NCI-H2081 (cell line): ENCODE results near the gene PDGFRA.
"Not testable (repeated sequence)": the region's sequence is repeated elsewhere in the genome, so short reads cannot be mapped to it uniquely, and the experiment has no call there.

Source experiments
- DNase-seq, 2 experiments: peaks; one replicate each; lab custom pipeline; 2025; lab: John Stamatoyannopoulos, UW

Gene PDGFRA

DNA sequence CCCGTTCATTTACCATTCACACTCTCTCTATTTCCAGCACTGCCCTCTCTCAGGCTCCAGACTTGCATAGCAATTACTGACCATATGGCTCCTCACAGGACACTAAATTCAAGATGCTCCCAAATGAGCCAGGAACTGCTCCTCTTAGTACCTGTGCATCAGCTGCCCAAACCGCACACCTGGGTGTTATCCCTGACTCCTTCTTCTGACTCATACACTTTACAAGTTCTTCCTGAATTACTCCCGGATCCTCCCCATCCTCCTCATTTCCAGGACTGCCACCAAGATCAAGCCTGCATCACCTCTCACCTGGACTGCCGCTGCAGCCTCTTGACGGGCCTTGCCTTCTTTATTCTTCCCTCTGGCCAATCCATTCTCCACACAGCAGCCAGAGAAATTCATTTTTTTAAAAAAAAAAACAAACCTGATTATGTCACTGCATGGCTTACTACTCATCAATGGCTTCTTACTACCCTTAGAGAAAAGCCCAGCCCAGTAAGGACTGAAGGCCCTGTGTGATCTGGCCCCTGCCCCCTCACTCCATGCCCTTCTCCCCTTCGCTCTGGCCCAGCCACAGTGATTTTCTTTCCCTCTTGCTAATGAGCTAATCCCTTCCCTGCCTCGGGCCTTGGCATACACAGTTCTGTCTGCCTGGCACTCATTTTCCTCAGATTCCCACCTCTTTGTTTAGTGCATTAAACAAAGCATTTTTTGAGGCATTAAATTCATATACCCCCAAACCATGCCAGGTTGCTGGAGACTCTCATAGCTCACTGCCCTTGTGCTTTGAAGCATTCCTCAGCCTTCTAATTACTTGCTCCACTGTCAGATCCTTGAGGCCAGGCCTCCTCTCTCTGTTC lies 92.0 kb downstream of the PDGFRA start:
- DNase-seq: no peak

DNA sequence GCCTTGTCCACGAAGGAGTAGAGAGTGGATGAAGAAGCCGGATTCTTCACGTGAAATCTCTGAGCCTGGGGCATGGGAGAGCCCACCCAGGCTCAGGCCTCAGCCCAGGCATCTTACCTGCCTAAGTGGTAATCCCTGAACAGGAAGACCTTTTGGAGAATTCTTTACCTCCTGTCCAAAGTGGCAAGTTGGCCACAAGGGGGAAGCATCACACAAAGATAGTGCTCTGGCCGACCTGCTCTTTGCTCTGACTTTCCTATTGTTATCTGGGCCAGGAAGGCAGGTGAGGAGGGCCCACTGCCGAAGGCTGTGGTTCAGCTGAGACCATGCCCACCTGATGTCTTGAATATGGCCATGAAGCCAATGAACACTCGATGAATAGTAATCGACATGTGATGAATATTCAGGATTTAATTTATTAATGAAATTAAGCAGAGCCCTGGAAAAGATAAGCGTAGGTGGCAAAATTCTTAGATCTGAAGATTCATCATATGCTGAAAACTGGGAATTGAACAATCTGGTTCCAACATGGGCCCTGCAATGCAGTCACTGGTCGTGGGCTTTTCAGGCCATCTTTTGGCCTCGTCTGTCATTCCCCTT lies 93.8 kb downstream of the PDGFRA start:
- peak; percentile 81 to 87 for DNase-seq

DNA sequence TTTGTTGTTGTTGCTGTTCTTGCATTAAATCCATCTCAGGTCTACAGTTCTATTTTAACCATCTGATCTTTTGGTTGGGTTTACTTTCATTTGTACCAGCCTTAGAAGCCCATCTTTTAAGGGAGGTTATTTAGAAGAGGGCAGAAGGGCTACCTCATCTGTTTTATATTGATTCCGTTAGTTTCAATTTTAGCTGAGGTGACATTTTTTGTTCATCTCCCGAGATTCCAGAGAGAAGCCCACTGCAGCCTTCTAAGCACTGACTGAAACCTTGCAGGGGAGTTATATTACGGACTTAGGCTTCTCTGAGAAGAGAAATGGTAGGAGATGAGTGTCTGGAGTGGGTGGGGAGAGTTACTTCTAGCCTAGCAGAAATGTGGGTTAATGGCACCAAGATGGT lies 101.8 kb downstream of the PDGFRA start:
- DNase-seq: no peak

DNA sequence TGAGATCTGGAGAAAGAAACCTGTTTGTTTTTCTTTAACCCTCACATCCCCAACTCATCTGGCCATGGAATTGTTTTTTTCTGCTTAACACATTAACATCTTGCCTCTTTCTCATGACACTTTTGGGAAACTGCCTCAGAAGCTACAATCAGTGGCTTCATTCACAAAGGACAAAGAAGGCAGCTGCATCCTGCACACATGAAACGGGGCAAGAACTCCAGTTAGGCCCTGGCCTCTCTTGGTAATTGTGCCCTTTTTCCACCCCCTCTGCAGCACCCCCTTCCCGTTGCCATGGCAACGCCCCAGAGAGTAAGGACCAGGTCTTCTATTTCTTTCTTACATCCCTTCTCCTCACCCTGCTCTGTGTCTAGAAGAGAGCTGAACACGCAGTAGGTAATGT lies 103.4 kb downstream of the PDGFRA start:
- DNase-seq: no peak

DNA sequence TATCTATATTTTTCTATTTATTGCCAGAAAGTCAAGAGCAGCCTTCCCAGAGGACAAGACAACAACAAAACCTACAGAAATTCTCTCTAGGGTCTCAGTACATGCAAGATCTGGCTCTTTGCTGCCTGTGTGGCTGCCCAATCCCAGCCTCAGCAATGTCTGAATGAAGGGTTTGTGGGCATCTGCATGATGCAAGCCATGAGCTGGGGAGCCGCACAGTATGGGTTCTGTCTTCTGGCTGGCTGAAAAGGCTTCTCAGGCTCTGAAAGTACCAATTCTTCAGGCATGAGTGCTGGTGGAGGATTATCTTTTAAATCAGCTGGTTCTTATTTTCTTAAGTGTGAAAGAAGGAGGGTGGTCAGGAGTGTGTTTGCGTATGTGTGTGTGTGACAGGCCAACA lies 104.6 kb downstream of the PDGFRA start:
- DNase-seq: no peak

DNA sequence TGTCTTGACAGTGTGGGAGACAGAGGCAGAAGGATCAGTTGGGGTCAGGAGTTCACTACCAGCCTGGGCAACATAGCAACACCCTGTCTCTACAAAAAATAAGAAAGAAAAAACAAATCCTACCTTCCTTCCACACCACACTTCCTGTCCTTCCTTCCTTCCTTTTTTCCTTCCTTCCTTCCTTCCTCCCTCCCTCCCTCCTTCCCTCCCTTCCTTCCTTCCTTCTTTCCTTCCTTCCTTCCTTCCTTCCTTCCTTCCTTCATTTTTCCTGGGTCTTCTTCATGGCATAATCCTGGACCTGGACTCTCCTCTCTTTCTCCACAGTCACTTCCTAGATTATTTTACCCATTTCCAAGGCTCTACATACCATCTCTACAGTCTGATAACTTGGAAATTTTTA lies 105.7 kb downstream of the PDGFRA start:
- DNase-seq: not testable (repeated sequence)

DNA sequence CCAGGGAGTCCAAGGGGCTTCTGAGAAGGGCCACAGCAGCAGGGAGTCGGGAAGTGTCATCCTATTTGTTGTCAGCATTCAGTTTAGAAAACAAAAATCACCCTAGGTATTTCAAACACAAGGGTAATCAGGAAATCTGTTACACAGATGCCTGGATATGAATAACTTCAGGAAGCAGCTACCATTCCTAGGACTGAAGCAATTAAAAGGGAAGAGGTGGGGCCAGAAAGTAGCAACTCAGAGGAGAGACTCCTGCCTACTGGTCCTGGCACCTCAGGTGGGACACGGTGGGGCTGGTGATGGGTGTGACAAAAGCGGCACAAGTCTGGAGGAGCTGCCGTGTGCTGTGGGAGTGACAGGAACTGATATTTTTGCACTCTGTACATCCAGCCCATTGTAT lies 107.9 kb downstream of the PDGFRA start:
- DNase-seq: no peak

DNA sequence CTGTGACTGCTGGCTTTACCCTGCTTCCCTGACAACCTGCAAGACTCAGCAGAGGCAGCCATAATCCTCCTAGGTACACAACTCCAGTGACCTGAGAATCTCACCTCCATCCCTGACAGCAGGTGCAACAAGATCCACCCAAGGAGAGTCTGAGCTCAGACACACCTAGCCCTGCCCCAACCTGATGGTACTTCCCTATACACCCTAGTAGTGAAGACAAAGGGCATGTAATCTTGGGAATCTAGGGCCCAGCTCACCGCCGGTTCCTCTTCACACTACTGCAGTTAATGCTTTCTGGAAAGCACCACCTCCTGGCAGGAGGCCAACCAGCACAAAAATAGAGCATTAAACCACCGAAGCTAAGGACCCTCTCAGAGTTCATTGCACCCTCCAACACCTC lies 113.0 kb downstream of the PDGFRA start:
- DNase-seq: not testable (repeated sequence)
